Right atrium auricular region (tissue), 2 donors: ENCODE results near the gene LRG1. TPM values are rescaled to one million over a fixed set of nuclear protein-coding genes. Genes with fewer than 3 reads are reported as not detected.

Experiments
- DNase-seq: peaks from one replicate; pipeline ENCODE4 v3.0.0-alpha.2; 2019; ENCODE audit warnings: low spot score
- H3K27ac ChIP-seq, 2 donors: fragments of 200-600 bp; sonication (generic); 1 replicate in 1 of 2; 2 replicates in 1 of 2; pipeline ENCODE4 v1.5.1; 2016 to 2019
- H3K27me3 ChIP-seq, 2 donors: fragments of 200-600 bp; sonication (generic); one replicate each; pipeline versions ENCODE4 v1.5.1 to v1.6.0; 2017 to 2019
- H3K36me3 ChIP-seq: fragments of 200-600 bp; sonication (generic); one replicate; pipeline ENCODE4 v1.5.1; 2016
- H3K4me1 ChIP-seq, 2 donors: fragments of 200-600 bp; sonication (generic); one replicate each; pipeline versions ENCODE4 v1.5.1 to v1.6.0; 2017 to 2019
- H3K4me3 ChIP-seq, 2 donors: fragments of 200-600 bp; sonication (generic); 1 replicate in 1 of 2; 2 replicates in 1 of 2; pipeline ENCODE4 v1.5.1; 2017 to 2019; ENCODE audit warnings: mild to moderate bottlenecking in 1 of 2, moderate library complexity in 1 of 2
- H3K9me3 ChIP-seq, 2 donors: fragments of 200-600 bp; sonication (generic); one replicate each; pipeline ENCODE4 v1.5.1; 2019
- total RNA-seq, 2 donors: library from RNA; depleted of rRNA; stranded (reverse); fragments of >200 nt; gene quantifications; one replicate each; pipeline ENCODE4 v1.1.0, GENCODE V29; 2016
- TF ChIP-seq, protein P1 (sequence below), 2 donors: fragments of 200-600 bp; sonication (generic); IDR thresholded peaks; one replicate each; pipeline ENCODE4 v1.5.1; 2019; ENCODE audit warnings: antibody characterized with exemption in 2 of 2

Gene LRG1
- total RNA-seq, 2 donors from 2014 or later: 0.67 TPM; not detected in 1

GRCh38 chr19:4521170-4521887 lies 18.5 kb downstream of the LRG1 start:
- Histone ChIP-seq H3K36me3 (peaks cover 2% of the 10 kb centered on the region), H3K4me1 (peaks cover 0 to 24% of the 10 kb centered on the region in 2 donors), H3K27me3 (no peaks in the 10 kb centered on the region), H3K27ac (peak overlapping the region in 1 of 2 donors; percentile 39), H3K4me3 (no peak overlapping the region), H3K9me3 (no peaks in the 10 kb centered on the region)
- no peak for DNase-seq
- TF ChIP-seq, protein P1, sequence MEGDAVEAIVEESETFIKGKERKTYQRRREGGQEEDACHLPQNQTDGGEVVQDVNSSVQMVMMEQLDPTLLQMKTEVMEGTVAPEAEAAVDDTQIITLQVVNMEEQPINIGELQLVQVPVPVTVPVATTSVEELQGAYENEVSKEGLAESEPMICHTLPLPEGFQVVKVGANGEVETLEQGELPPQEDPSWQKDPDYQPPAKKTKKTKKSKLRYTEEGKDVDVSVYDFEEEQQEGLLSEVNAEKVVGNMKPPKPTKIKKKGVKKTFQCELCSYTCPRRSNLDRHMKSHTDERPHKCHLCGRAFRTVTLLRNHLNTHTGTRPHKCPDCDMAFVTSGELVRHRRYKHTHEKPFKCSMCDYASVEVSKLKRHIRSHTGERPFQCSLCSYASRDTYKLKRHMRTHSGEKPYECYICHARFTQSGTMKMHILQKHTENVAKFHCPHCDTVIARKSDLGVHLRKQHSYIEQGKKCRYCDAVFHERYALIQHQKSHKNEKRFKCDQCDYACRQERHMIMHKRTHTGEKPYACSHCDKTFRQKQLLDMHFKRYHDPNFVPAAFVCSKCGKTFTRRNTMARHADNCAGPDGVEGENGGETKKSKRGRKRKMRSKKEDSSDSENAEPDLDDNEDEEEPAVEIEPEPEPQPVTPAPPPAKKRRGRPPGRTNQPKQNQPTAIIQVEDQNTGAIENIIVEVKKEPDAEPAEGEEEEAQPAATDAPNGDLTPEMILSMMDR (IDR thresholded peaks at IDR 0.05): no peak

- Histone ChIP-seq H3K4me3 (no peak overlapping the region), H3K4me1 (peaks cover 0 to 32% of the 10 kb centered on the region in 2 donors), H3K27me3 (no peaks in the 10 kb centered on the region), H3K9me3 (no peaks in the 10 kb centered on the region), H3K27ac (peak overlapping the region; percentile 84 to 95), H3K36me3 (peaks cover 12% of the 10 kb centered on the region)
- no peak for DNase-seq
- TF ChIP-seq, protein P1 (IDR thresholded peaks at IDR 0.05): no peak
Measured at GRCh38 chr19:4519521-4520277, 20.1 kb downstream of the LRG1 start.

- Histone ChIP-seq H3K9me3 (no peaks in the 10 kb centered on the region), H3K36me3 (peaks cover 18% of the 10 kb centered on the region), H3K4me1 (peaks cover 0 to 32% of the 10 kb centered on the region in 2 donors), H3K4me3 (no peak overlapping the region), H3K27ac (peak overlapping the region; percentile 84 to 95), H3K27me3 (no peaks in the 10 kb centered on the region)
- DNase-seq: no peak
- TF ChIP-seq, protein P1 (IDR thresholded peaks at IDR 0.05): no peak
Measured at GRCh38 chr19:4519172-4519496, 20.7 kb downstream of the LRG1 start.

DNA sequence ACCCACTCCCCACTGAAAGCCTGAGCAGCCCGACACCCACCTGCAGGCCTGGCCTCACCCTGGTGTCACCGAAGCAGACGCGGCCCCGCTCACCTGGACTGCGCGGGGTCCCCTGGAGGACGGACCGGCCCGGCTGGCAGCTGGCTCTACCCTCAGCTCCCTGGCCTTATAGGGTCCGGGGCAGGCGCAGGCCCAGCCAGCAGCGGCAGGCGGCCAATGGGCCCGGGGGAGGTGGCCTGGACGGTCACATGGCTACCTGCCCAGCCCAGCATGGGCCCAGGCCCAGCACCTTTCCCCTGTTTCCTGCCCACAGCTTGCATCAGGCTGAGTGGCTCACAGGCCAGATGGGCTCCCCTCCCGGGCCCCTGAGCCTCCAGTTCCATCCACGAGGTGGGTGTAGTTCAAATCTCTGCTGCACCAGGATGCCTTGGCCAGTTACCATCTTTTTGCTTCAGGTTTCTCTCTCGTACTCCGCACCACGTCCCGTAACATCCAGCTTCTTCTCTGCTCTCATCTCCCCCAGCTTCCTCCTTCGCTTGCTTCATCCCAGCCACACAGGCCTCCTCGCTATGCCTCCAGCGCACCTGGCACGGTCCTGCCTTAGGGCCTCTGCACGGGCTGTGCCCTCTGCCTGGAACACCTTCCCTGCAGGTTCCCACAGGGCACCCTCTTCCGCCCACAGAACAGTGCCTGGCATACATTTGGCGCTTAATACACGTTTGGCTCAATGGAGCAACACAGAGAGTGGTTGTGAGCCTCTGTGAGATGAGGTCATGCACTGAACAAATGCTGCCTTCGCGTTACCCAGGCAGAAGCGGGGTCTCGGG lies 21.3 kb downstream of the LRG1 start, which contains the start of gene PLIN4:
Gene PLIN4, minus strand, starts transcription at position 142 of the 827 bp plus-strand sequence. CDS start 214 bp downstream, outside the sequence.
- Histone ChIP-seq H3K27ac (peak within 1 kb of the TSS; percentile 85 to 95), H3K4me3 (peak within 1 kb of the TSS; percentile 55 to 66), H3K4me1 (peaks cover 0 to 32% of the 10 kb centered on the region in 2 donors), H3K27me3 (no peaks in the 10 kb centered on the region), H3K36me3 (peaks cover 24% of the 10 kb centered on the region), H3K9me3 (no peaks in the 10 kb centered on the region)
- TF ChIP-seq, protein P1 (IDR thresholded peaks at IDR 0.05): no peak
- DNase-seq: peak; percentile 73

DNA sequence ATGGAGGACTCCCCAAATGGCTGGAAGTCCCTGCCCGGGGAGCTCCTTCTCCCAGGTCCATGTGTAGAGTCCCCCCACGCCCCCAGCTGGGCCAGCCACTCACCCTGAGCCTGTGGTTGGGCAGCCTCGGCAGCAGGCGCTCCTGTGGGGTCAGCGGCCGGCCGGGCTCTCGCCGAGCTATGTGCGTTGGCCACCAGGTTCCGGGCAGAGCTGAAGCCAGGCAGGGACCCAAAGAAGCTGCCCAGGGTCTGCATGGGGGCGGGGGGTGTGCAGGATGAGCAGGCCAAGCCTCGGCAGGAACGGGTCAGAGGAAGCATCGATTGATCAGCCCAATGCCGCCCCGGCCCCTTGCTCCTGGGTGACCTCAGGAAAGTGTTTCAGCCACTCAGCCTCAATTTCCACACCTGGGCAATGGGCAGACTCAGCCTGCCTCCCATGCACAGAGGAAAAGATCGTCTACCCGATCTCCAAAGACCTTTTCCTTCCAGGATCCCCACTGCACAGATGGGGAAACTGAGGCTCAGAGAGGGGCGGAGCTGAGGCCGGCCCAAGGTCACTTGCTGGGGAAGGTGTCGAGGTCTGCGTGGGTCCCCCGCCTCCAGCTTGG lies 22.3 kb downstream of the LRG1 start:
- DNase-seq: no peak
- H3K27ac ChIP-seq: peak overlapping the region; percentile 85 to 95
- peak overlapping the region; percentile 55 to 66 for H3K4me3 ChIP-seq
- no peaks in the 10 kb centered on the region for H3K9me3 ChIP-seq
- H3K27me3 ChIP-seq: no peaks in the 10 kb centered on the region
- TF ChIP-seq, protein P1 (IDR thresholded peaks at IDR 0.05): no peak
- peaks cover 0 to 32% of the 10 kb centered on the region in 2 donors for H3K4me1 ChIP-seq
- peaks cover 29% of the 10 kb centered on the region for H3K36me3 ChIP-seq
